PFSK-1 (cell line): ENCODE data around the gene MLIP.

Experiments
- FOXP2 ChIP-seq: optimal IDR thresholded peaks from 2 replicates; pipeline ENCODE3; 2011; ENCODE audit warnings: borderline replicate concordance, control low read depth, inconsistent platforms; ENCODE audit not compliant: insufficient read depth; ENCODE audit errors: extremely low read length, extremely low read depth
- POLR2AphosphoS5 ChIP-seq: IDR thresholded peaks from 2 replicates; pipeline ENCODE4 v1.6.1; 2012; ENCODE audit warnings: low read depth, mild to moderate bottlenecking, control low read depth, low read length, moderate library complexity
- SIN3A ChIP-seq: IDR thresholded peaks from 2 replicates; pipeline ENCODE4 v1.6.1; 2012; ENCODE audit warnings: mild to moderate bottlenecking, low read length, moderate library complexity, borderline replicate concordance; ENCODE audit not compliant: insufficient read depth
- TAF1 ChIP-seq: IDR thresholded peaks from 2 replicates; pipeline ENCODE4 v1.6.1; 2012; ENCODE audit warnings: low read length, control low read depth, borderline replicate concordance; ENCODE audit not compliant: insufficient read depth
- TF ChIP-seq, protein P1 (sequence below), 2 experiments: IDR thresholded peaks; 2 replicates each; pipeline versions ENCODE4 v1.6.1 to v1.8.0; 2011 to 2012; ENCODE audit warnings: low read depth in 2 of 2, low read length in 2 of 2, control low read depth in 1 of 2, inconsistent platforms in 1 of 2, mild to moderate bottlenecking in 1 of 2, moderate library complexity in 1 of 2; ENCODE audit not compliant: insufficient read depth in 1 of 2

Gene MLIP

DNA sequence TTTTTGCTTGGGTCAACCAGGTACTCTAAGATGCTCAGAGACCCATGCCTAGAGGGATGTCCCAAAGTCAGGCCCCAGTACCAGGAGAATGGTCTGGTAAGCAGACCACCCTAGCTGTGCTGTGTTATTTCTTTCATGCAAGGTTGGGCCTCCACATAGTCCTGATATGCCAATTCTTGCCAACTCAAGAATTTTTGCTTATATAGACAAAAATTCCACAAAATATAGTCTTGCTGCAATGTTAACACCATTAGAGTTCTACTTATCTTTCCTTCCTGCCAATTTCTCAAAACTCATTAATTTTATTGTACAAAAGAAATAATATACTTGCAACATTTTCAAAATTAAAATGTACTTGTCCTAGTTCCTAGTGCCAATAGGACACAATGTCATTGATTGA is 163.1 kb downstream of the MLIP start:
- TF ChIP-seq SIN3A = no peak
- TF ChIP-seq, protein P1, sequence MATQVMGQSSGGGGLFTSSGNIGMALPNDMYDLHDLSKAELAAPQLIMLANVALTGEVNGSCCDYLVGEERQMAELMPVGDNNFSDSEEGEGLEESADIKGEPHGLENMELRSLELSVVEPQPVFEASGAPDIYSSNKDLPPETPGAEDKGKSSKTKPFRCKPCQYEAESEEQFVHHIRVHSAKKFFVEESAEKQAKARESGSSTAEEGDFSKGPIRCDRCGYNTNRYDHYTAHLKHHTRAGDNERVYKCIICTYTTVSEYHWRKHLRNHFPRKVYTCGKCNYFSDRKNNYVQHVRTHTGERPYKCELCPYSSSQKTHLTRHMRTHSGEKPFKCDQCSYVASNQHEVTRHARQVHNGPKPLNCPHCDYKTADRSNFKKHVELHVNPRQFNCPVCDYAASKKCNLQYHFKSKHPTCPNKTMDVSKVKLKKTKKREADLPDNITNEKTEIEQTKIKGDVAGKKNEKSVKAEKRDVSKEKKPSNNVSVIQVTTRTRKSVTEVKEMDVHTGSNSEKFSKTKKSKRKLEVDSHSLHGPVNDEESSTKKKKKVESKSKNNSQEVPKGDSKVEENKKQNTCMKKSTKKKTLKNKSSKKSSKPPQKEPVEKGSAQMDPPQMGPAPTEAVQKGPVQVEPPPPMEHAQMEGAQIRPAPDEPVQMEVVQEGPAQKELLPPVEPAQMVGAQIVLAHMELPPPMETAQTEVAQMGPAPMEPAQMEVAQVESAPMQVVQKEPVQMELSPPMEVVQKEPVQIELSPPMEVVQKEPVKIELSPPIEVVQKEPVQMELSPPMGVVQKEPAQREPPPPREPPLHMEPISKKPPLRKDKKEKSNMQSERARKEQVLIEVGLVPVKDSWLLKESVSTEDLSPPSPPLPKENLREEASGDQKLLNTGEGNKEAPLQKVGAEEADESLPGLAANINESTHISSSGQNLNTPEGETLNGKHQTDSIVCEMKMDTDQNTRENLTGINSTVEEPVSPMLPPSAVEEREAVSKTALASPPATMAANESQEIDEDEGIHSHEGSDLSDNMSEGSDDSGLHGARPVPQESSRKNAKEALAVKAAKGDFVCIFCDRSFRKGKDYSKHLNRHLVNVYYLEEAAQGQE (IDR thresholded peaks at IDR 0.05; ENCODE audit: insufficient read depth in 1 of 2, low read depth in 2 of 2, low read length in 2 of 2) = no peak
- no peak for TF ChIP-seq TAF1
- no peak for TF ChIP-seq FOXP2

DNA sequence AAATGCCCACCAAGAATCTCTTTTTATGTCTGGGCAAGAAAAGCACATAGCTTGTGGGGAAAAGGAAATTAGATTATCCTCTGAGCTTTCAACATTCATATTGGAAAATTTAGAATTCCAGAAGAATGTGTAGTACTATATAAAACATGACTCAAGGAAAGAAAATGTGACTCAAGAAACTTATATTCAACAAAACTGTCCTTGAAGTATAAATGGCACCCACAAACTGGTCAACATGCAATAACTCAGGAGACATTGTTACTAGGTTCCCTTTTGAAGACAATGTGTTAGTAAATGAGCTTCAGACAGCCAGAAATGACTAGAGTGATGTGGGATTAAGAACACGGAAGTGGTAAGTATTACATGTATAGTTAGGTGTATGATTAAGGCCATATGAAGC is 170.9 kb downstream of the MLIP start:
- TF ChIP-seq TAF1 = no peak
- no peak for TF ChIP-seq SIN3A
- TF ChIP-seq POLR2AphosphoS5 = no peak
- TF ChIP-seq, protein P1 (IDR thresholded peaks at IDR 0.05; ENCODE audit: insufficient read depth in 1 of 2, low read depth in 2 of 2, low read length in 2 of 2) = no peak

DNA sequence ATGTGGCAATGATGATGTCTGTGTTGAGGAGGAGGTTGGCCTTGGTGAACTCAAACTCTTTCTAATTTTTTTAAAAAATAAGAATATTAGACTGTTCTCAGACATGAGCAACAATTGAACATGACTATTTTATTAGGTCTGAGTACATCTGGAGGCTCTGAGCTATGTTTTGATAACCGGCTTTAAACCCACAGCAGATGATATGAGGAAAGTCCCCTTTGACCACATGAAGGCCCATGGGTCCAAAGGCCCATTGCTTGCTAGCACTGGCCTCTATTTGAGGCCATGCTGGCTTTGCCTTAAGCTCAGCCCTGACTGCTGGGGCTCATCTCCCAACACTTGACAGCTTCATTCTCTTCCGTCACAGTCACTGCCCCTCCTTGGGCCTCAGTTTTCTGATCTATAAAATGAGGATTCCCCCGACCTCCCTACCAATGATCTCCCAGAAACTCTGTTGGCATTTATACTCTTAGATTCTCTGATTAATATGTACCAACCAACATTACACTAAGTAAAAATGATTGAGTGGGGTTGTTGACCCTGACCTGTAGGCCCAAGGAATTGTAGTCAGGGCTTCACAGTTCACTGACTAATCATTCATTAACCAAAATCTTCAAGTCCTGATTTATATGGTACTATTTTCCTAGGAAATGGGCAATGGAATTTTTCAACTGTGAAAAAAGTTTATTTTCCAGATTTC is 173.1 kb downstream of the MLIP start:
- TF ChIP-seq POLR2AphosphoS5 = no peak
- TF ChIP-seq, protein P1 (IDR thresholded peaks at IDR 0.05; ENCODE audit: insufficient read depth in 1 of 2, low read depth in 2 of 2, low read length in 2 of 2) = no peak
- TF ChIP-seq FOXP2 = no peak
- TF ChIP-seq TAF1 = no peak
- TF ChIP-seq SIN3A = no peak

DNA sequence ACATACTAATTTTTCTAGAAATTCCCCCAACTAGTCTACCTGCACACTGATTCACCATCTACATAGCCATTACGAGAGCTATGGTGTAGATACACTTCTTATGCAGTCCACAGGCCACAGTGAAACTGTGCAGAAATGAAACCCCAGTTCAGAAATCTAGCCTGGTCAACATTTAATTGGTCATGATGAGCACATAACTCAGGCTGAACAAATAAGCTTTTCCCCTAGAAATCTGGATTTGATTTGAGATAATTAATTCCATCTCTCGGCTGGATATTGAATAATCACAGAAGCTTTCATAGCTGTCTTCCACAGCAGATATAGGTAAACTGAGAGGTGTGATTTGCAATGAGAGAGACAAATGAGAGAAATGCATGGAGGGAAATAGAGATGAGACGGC is 174.4 kb downstream of the MLIP start:
- no peak for TF ChIP-seq SIN3A
- TF ChIP-seq TAF1 = no peak
- TF ChIP-seq FOXP2 = no peak
- TF ChIP-seq, protein P1 (IDR thresholded peaks at IDR 0.05; ENCODE audit: insufficient read depth in 1 of 2, low read depth in 2 of 2, low read length in 2 of 2) = no peak
- TF ChIP-seq POLR2AphosphoS5 = no peak

DNA sequence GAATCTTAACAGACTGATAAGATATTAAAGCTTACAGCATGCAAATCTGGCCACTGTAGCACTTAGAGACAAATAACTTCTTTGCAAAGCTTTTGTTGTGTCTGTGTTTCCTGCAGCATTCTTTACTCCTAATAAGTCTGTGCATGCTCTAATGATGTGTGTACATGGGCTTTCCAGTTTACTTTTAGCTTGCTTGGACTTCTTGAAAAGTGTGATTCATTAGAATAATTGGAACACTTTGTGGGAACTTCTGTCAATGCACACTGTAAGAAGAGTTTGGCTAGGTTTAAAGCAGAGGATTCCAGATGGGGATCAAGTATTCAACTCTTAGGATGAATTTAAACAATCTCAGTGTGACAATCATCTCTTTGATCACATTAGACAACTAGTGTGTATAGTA is 174.9 kb downstream of the MLIP start:
- TF ChIP-seq SIN3A (no peak), TAF1 (no peak)
